GM06990 (cell line): Measurements from ENCODE around the gene KCNG2.

Experiments
- DNase-seq: peaks from one replicate; pipeline ENCODE4 v3.0.0-alpha.2; 2011; ENCODE audit not compliant: insufficient read length; ENCODE audit errors: extremely low read depth
- H3K27me3 ChIP-seq: replicated peaks from 2 replicates; pipeline ENCODE4 v1.6.0; 2011; ENCODE audit warnings: low read length; ENCODE audit not compliant: control insufficient read depth, insufficient read depth
- H3K36me3 ChIP-seq: 2 replicates; pipeline ENCODE4 v1.5.1; 2011; ENCODE audit warnings: low read length; ENCODE audit not compliant: control insufficient read depth, insufficient read depth
- H3K4me3 ChIP-seq: replicated peaks from 2 replicates; pipeline ENCODE4 v1.5.1; 2011; ENCODE audit warnings: low read depth, mild to moderate bottlenecking, control low read depth, low read length
- TF ChIP-seq, protein P1 (sequence below): IDR thresholded peaks from 2 replicates; pipeline ENCODE4 v1.5.1; 2011; ENCODE audit warnings: low read length, control low read depth, mild to moderate bottlenecking, inconsistent platforms; ENCODE audit not compliant: insufficient read depth, poor library complexity, severe bottlenecking

The KCNG2 gene

DNA sequence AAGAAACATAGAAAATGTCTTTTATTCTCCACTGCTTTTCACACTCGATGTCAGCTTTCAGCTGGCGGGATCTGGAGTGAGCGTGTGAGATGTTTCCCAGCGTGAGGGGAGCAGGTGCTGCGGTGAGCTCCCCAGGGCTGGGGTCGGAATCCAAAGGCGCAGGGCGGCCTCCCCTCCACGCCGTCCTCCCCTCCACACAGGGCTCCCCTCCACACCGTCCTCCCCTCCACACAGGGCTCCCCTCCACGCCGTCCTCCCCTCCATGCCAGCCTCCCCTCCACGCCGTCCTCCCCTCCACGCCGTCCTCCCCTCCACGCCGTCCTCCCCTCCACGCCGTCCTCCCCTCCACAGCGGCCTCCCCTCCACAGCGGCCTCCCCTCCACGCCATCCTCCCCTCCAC, 26.9 kb upstream of the KCNG2 start:
- Histone ChIP-seq H3K4me3 (no peak overlapping the region), H3K27me3 (no peaks in the 10 kb centered on the region), H3K36me3 (no peaks in the 10 kb centered on the region)
- DNase-seq = no peak
- TF ChIP-seq, protein P1, sequence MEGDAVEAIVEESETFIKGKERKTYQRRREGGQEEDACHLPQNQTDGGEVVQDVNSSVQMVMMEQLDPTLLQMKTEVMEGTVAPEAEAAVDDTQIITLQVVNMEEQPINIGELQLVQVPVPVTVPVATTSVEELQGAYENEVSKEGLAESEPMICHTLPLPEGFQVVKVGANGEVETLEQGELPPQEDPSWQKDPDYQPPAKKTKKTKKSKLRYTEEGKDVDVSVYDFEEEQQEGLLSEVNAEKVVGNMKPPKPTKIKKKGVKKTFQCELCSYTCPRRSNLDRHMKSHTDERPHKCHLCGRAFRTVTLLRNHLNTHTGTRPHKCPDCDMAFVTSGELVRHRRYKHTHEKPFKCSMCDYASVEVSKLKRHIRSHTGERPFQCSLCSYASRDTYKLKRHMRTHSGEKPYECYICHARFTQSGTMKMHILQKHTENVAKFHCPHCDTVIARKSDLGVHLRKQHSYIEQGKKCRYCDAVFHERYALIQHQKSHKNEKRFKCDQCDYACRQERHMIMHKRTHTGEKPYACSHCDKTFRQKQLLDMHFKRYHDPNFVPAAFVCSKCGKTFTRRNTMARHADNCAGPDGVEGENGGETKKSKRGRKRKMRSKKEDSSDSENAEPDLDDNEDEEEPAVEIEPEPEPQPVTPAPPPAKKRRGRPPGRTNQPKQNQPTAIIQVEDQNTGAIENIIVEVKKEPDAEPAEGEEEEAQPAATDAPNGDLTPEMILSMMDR = no peak

DNA sequence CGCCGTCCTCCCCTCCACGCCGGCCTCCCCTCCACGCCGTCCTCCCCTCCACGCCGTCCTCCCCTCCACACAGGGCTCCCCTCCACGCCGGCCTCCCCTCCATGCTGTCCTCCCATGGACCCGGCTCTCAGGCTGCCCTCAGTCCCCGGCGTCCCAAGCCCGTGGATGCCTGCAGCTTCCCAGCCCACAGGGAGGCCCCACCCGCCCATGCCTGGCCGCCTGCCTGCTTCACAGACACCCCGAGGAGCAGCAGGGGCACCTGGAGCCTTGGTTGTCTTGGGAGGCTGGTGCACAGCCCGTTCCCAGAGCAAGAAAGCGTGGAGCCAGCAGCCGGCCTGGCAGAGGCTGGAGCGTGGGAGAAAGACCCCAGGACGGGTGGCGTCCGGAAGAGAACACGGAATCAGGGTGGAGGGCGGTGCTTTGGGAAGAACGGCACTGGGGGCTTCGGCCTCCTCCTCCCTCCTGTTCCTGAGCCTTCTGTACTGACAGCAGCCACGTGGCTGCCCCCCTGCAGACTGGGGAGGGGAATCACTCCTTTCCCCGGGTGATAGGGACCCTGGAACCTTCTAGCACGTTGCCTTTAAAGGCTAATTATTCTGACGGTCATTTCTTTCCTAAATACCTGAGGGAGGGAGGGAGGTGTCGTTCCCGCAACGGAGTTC, 26.2 kb upstream of the KCNG2 start:
- H3K27me3 ChIP-seq = no peaks in the 10 kb centered on the region
- TF ChIP-seq, protein P1 = no peak
- DNase-seq = no peak
- no peaks in the 10 kb centered on the region for H3K36me3 ChIP-seq
- H3K4me3 ChIP-seq = no peak overlapping the region

DNA sequence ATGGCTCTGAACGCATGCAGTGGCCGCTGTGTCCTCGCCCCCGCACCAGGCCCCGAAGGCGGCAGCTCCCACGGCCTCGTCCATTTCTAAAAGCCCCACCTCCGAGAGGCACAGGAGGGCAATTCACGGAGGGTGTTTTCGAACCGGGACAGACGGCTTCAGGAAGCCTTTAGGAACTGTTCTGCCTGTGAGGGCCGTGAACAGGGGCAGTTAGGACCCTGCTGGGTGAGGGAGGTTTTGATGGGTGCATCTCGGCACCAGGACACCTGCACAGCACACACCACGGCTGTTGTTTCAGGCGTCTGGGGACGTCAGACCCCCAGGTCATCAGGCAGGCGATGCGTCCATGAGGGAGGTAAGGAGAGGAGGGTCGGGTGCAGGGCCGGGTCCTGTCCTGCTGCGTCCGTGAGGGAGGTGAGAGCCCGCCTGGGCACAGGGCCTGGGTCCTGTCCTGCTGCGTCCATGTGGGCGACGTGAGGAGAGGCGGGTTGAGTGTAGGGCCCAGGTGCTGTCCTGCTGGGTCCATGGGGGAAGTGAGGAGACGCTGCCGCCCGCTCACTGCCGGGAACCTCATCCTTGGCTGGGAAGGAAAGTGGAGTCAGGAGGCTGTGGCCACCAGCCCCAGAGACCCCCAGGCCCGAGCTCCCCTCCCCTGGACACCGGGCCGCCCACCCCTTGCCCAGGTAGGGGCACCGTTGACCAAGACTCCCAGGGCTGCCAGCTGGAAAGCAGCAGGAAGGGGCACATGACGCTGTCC, 25.5 kb upstream of the KCNG2 start:
- Histone ChIP-seq H3K27me3 (no peaks in the 10 kb centered on the region), H3K36me3 (no peaks in the 10 kb centered on the region), H3K4me3 (no peak overlapping the region)
- TF ChIP-seq, protein P1 = no peak
- DNase-seq = no peak

DNA sequence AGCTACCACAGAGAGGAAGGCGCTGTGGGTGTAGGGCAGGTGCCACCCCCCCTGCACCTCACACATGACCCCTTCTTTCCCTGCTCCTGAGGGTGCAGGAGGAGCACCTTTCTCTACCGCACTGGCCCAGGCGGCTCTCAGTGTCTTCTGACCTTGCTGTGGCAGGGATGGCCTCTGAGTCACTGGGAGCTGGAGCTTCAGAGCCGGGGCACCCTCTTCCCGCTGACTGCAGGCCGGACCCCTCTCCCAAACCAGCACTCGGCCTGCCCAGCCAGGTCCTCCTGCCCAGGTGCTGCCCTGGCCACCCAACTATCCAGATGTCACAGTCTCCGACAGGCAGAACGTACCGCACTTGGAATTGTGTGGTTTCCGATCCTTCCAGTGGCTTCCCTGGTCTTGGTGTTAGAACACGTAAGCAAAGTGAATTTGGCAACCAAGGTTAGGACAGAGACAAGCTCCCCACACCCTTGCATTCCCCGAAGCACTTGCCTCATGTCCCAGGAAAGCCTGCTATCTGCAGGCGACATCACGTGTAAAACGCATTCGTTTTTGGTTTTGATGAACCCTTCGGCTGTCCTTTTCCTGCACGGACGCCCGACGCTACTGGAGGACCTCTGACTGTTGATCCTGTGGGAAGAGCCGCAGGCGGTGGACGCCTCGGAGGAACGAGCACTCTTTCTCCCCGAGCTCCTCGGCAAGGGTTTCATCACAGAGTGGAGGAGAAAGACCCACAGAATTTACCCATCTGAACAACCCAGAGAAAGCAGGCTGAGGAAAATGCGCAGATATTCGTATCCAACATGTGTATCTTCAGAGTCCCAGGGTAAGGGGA, 24.7 kb upstream of the KCNG2 start:
- TF ChIP-seq, protein P1 = no peak
- Histone ChIP-seq H3K27me3 (no peaks in the 10 kb centered on the region), H3K4me3 (no peak overlapping the region), H3K36me3 (no peaks in the 10 kb centered on the region)
- DNase-seq = no peak

DNA sequence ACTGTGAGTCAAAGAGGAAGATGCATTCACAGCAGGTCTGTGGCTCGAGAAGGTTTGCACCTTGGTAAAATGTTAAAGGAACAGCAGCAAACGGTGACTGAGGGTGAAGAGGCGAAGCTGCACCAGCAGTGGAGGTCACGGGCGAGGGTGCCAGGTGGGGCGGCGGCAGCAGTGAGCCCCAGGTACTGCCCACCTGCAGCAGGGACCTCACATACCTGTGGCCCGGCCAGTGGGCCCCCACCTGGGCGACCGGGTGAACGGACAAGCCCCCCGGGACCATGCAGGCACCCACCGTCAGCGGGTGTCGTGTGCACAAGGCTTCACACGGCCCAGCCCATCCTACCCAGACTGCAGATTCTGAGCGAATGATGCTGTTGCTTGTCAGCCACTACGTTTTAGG, 23.6 kb upstream of the KCNG2 start:
- H3K36me3 ChIP-seq = no peaks in the 10 kb centered on the region
- TF ChIP-seq, protein P1 = no peak
- no peak for DNase-seq
- no peaks in the 10 kb centered on the region for H3K27me3 ChIP-seq
- H3K4me3 ChIP-seq = no peak overlapping the region
